GM21825 (cell line): Measurements from ENCODE around the gene ZNF549.
A peak's percentile ranks its signal among the peaks of the same experiment; 100 is the strongest.

Source experiments
- ATAC-seq: cut with Tn5 transposase; IDR thresholded peaks from one replicate; pipeline ENCODE4 v1.9.1; 2021; ENCODE audit warnings: mild to moderate bottlenecking, moderate library complexity; ENCODE audit not compliant: unreplicated experiment

The ZNF549 gene

DNA sequence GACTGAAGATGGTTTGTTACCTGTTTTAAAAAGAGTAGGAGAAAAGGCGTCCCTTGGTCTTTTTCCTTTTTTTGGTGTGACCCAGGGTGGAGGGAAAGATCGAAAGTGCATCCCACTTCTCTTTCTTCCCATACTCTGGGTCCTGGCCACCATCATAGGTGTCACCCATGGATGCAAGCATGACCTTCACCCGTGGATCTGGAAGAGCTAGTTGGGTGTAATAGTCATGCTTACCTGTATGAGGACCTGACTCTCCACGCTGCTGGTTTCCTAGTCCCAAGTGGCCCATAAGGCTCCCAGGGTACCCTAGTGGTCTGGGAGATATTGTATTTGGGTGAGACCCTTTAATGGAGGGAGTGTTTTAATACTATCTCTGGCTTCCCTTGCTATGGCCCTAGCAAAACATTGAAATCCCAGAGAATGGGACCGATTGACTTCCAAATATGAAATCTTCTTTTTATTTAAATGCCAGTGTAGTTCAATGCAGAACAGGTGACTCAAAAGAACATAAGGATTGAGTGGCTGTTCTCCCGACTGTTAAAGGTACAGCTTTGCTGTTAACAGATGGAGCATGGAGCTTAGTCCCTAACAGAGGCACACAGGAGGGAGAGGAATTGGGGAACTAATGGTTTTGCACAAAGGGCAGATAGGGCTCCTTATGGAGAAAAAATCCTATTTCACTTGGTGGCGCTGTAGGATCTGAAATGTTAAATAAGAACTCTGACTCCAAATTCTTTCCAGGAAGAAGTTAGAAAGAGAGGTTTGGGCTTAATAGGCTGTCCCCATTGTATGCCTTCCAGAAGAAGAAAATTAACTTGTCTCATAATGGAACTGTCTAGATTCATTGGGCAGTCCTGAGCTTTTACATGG, 39.5 kb downstream of the ZNF549 start:
- ATAC-seq: no peak

DNA sequence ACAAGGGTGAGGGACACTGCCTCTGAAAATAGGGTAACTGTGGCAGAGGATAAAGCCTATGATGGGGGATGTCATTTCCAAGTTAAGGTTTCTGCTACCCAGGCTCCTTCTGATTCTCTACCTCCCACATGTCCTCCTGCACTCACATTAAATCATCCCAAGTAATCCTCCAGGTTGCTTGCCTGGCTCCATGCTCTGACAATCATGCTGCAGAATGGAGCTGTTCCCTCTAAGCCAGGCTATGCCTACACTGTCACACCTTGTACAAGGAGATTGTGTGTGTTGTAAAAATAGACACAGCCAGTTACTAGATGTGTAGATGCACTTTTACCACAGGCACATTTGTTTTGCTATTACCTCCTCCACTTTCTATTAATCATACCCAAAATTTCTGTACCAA, 43.6 kb downstream of the ZNF549 start:
- no peak for ATAC-seq

DNA sequence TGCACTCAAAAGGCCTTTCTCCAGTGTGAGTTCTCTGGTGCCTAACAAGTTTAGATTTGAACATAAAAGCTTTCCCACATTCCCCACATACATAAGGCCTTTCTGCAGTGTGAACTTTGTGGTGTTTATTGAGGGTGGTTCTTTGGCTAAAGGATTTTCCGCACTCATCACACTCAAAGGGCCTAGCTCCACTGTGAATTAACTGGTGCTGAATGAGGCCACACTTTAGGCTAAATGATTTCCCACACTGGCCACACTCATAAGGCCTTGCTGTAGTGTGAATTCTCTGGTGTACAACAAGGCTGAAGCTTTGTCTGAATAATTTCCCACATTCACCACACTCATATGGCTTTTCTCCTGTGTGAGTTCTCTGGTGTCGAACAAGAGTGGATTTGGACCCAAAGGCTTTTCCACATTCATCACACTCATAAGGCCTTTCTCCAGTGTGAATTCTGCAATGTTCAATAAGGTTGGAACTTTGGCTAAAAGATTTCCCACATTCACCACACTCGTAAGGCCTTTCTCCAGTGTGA, 45.3 kb downstream of the ZNF549 start:
- ATAC-seq: no peak

- no peak for ATAC-seq
Observed at GRCh38 chr19:57576661-57577060, 49.5 kb downstream of the ZNF549 start.

DNA sequence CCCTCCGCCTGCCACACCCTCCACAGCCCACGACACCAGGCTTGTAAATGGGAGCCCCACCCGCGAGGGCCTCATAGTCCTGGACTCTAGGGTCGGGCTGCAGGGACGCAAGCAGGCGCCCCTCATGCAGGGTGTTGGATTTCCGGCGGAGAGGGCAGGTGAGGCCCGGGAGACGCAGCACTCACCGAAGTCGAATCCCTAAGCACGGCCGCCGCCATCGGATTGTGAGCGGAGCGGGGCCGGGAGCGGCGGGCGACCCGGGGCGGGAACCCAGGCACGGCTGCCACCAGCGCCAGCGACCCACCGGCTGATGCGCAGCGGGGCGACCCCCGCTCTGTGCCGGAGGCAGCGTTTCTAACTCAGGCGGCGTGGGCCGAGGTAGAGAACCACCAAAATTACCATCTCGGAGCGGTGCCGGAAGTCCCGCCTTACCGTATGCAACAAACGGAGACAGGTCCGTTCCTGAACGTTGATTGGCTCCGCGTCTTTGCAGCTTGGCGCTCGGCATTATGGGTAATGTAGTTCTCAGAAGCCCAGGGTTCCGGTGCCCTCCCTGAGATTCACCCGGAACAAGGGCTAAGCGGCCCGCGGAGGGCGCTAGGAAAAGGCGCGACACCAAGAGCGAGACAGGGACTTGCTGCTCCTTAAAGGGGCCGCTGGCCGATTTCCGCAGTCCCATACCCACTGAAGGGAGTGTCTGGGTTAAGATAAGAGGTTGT, 51.5 kb downstream of the ZNF549 start, which contains the start of gene ZNF416:
Gene ZNF416, minus strand, starts transcription at position 425 of the 719 bp plus-strand sequence. Its CDS starts 207 bp downstream, at position 218.
- ATAC-seq: peak; percentile 90

DNA sequence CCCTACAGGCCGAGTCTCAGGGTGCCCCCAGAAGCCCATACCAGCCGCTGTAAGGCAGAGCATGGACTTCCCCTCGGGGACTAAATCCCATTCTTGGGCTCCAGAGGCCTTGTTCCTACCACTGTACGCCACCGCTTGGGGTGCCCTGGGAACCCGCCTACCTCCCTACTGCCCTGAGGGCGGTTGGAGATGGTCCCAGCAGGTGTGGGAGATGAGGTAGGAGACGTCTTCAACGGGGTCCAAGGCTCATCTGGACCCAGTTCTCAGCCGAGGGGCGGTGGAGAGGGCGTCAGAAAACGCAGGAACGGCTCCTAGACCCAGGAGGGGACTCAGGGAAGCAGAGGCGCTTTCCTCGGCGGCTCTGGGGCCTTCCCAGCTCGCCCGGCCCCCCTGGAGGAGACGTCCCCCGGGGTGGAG, 56.0 kb downstream of the ZNF549 start:
- no peak for ATAC-seq

DNA sequence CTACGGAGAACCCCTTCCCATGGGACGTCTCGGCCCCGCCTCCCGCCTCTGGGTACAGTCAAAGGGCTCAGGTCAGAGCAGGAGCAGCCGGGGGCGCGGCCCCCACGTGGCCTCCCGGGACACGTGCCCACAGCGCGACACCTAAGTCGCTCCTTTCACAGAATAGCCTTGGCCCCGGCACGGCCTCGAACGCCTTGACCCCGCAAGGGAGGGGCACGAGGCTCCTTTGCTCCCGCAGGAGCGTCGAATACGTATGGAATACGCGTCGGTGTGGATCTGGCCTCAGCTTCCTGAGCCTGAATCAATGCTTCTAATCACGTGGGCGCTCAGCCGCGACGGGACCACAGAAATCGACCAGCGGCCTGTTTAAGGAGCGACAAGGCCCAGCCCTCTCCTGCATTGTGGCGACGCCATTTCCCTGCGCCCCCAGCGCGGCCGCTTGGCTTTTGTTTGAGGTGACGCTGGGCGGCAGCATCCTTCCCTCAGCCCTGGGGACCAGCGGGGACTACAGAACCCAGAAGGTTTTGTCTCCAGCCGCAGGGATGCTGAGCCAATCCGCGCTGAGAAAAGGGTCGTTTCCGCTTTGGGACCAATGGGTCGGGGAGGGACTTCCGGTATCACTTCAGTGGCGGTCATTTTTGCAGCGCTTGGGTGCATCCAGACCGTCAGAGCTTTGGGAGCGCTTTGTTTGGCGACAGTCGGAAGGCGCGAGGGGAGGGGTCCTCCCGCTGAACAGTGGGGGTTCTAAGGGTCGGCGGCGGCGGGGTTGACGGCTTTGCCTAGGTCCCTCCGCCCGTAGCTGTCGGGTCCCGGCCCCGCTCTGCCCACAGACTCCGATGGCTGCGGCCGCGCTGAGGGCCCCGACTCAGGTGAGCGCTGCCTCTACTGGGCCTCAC, 56.6 kb downstream of the ZNF549 start, which contains the start of gene ZIK1:
Gene ZIK1, plus strand, starts transcription at position 625 of the 896 bp plus-strand sequence. Its CDS starts 212 bp downstream, at position 837.
- ATAC-seq: peak; percentile 67

GRCh38 chr19:57587529-57587928, 60.4 kb downstream of the ZNF549 start:
- ATAC-seq: no peak

DNA sequence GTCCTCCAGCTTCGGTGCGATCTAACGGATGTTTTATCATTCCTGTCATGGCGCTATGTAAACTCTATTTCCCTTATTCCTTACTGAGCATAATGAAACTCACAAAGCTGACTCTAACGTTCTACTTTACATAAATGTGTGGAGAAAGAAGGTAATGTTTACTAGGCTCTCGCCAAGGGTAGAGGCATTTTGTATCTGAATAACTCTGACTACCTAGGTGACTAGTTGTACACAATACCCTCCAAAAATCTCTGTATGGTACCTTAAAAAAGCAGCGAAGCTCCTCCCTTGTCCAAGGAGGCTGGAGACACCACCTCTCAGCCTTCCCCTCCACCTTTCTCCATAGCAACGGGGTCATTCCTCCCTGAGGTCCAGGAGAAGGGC, 72.2 kb downstream of the ZNF549 start:
- ATAC-seq: no peak

GRCh38 chr19:57599761-57600383, 72.7 kb downstream of the ZNF549 start, which contains the start of gene ZNF530:
Gene ZNF530, plus strand, starts transcription at chr19:57599885. Its CDS starts 4,461 bp downstream, at chr19:57604346.
- peak; percentile 98 for ATAC-seq

DNA sequence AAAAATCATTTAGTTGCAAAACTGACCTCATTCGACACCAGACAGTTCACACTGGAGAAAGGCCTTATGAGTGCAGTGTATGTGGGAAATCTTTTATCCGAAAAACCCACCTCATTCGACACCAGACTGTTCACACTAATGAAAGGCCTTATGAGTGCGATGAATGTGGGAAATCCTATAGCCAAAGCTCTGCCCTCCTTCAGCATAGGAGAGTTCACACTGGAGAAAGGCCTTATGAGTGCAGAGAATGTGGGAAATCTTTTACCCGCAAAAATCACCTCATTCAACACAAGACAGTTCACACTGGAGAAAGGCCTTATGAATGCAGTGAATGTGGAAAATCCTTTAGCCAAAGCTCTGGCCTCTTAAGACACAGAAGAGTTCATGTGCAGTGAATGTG, 79.8 kb downstream of the ZNF549 start:
- ATAC-seq: no peak
